Nephron (organoid): ENCODE measurements around the gene SOWAHA.

Experiments used
- H3K27ac Mint-ChIP-seq, 3 experiments: 2 replicates each; pipeline ENCODE4 v1.8.0; 2020; ENCODE audit warnings: mixed read lengths in 3 of 3, mild to moderate bottlenecking in 2 of 3, moderate library complexity in 1 of 3
- H3K27me3 Mint-ChIP-seq: 2 replicates; pipeline ENCODE4 v1.8.0; 2021; ENCODE audit warnings: low read depth, mild to moderate bottlenecking, moderate library complexity, mixed read lengths
- H3K36me3 Mint-ChIP-seq: 2 replicates; pipeline ENCODE4 v1.8.0; 2020; ENCODE audit warnings: low read depth, mixed read lengths
- H3K4me1 Mint-ChIP-seq: 2 replicates; pipeline ENCODE4 v1.8.0; 2020; ENCODE audit warnings: mixed read lengths
- H3K4me3 Mint-ChIP-seq, 3 experiments: 2 replicates each; pipeline ENCODE4 v1.8.0; 2020; ENCODE audit warnings: mild to moderate bottlenecking in 3 of 3, mixed read lengths in 3 of 3, moderate library complexity in 2 of 3
- H3K9me3 Mint-ChIP-seq: 2 replicates; pipeline ENCODE4 v1.8.0; 2020; ENCODE audit warnings: mixed read lengths
- CTCF ChIP-seq, 3 experiments: fragments of 200-600 bp; sonication (generic); IDR thresholded peaks; one replicate each; pipeline ENCODE4 v1.5.0; 2021; ENCODE audit warnings: antibody characterized with exemption in 3 of 3; ENCODE audit not compliant: unreplicated experiment in 3 of 3

The SOWAHA gene

GRCh38 chr5:132812781-132813598, at the start of gene SOWAHA:
TSS of gene SOWAHA (plus strand) at chr5:132813302. CDS start at chr5:132813622, 320 bp downstream.
- peaks cover 8% of the 10 kb centered on the region for H3K4me1 Mint-ChIP-seq
- H3K4me3 Mint-ChIP-seq: peak within 1 kb of the TSS; percentile 79 to 83 (median 83)
- H3K27ac Mint-ChIP-seq: peak within 1 kb of the TSS in 1 of 3 experiments; percentile 45
- H3K27me3 Mint-ChIP-seq: peaks cover 77% of the 10 kb centered on the region
- TF ChIP-seq CTCF (IDR thresholded peaks at IDR 0.05; ENCODE audit: unreplicated experiment in 3 of 3): no peak
- H3K9me3 Mint-ChIP-seq: no peaks in the 10 kb centered on the region
- H3K36me3 Mint-ChIP-seq: no peaks in the 10 kb centered on the region

- no peak for TF ChIP-seq CTCF (IDR thresholded peaks at IDR 0.05; ENCODE audit: unreplicated experiment in 3 of 3)
- no peaks in the 10 kb centered on the region for H3K27me3 Mint-ChIP-seq
- H3K4me1 Mint-ChIP-seq: peaks cover 11% of the 10 kb centered on the region
- H3K4me3 Mint-ChIP-seq: no peak overlapping the region
- H3K27ac Mint-ChIP-seq: no peak overlapping the region
- no peaks in the 10 kb centered on the region for H3K9me3 Mint-ChIP-seq
- peaks cover 33% of the 10 kb centered on the region for H3K36me3 Mint-ChIP-seq
These were observed 49.1 kb upstream of the SOWAHA start for GRCh38 chr5:132764051-132764450.

GRCh38 chr5:132764671-132765238, 48.3 kb upstream of the SOWAHA start:
- Mint-ChIP-seq H3K4me3 (no peak overlapping the region), H3K9me3 (no peaks in the 10 kb centered on the region), H3K27ac (no peak overlapping the region), H3K36me3 (peaks cover 31% of the 10 kb centered on the region), H3K27me3 (no peaks in the 10 kb centered on the region), H3K4me1 (peaks cover 11% of the 10 kb centered on the region)
- no peak for TF ChIP-seq CTCF (IDR thresholded peaks at IDR 0.05; ENCODE audit: unreplicated experiment in 3 of 3)

- no peak overlapping the region for H3K4me3 Mint-ChIP-seq
- no peak for TF ChIP-seq CTCF (IDR thresholded peaks at IDR 0.05; ENCODE audit: unreplicated experiment in 3 of 3)
- H3K4me1 Mint-ChIP-seq: peaks cover 11% of the 10 kb centered on the region
- H3K9me3 Mint-ChIP-seq: no peaks in the 10 kb centered on the region
- H3K36me3 Mint-ChIP-seq: peaks cover 27% of the 10 kb centered on the region
- no peak overlapping the region for H3K27ac Mint-ChIP-seq
- H3K27me3 Mint-ChIP-seq: no peaks in the 10 kb centered on the region
These were observed 47.6 kb upstream of the SOWAHA start for GRCh38 chr5:132765311-132766019.

- Mint-ChIP-seq H3K4me3 (no peak overlapping the region), H3K9me3 (no peaks in the 10 kb centered on the region), H3K36me3 (peaks cover 21% of the 10 kb centered on the region), H3K27ac (no peak overlapping the region), H3K4me1 (peaks cover 17% of the 10 kb centered on the region), H3K27me3 (no peaks in the 10 kb centered on the region)
- no peak for TF ChIP-seq CTCF (IDR thresholded peaks at IDR 0.05; ENCODE audit: unreplicated experiment in 3 of 3)
These were observed 46.9 kb upstream of the SOWAHA start for GRCh38 chr5:132766020-132766805.
